Measurements from ENCODE around the gene RIPPLY1.
A peak's percentile ranks its signal among the peaks of the same experiment; 100 is the strongest.
"Not testable (repeated sequence)": the region's sequence is repeated elsewhere in the genome, so short reads cannot be mapped to it uniquely, and the experiment has no call there.

The RIPPLY1 gene

GRCh38 chrX:106906361-106906760 lies 3.2 kb upstream of the RIPPLY1 start:
- DNase-seq (no peak), ATAC-seq (no peak)

GRCh38 chrX:106905064-106905708 lies 2.0 kb upstream of the RIPPLY1 start:
- ATAC-seq = no peak
- no peak for DNase-seq

- ATAC-seq (no peak), DNase-seq (no peak)
Observed at GRCh38 chrX:106903856-106904528, 851 bp upstream of the RIPPLY1 start.

- ATAC-seq (no peak), DNase-seq (no peak)
Observed at GRCh38 chrX:106902684-106903083, 457 bp downstream of the RIPPLY1 start.

- ATAC-seq (no peak), DNase-seq (no peak)
Observed at GRCh38 chrX:106901781-106902219, 1.3 kb downstream of the RIPPLY1 start.

- DNase-seq (no peak), ATAC-seq (no peak)
Observed at GRCh38 chrX:106901341-106901740, 1.8 kb downstream of the RIPPLY1 start.

- DNase-seq = no peak
Observed at GRCh38 chrX:106899841-106900240, 3.3 kb downstream of the RIPPLY1 start.

GRCh38 chrX:106899276-106899675 lies 3.9 kb downstream of the RIPPLY1 start:
- ATAC-seq = no peak
- DNase-seq = no peak

More at GRCh38 chrX:106899841-106900240, 3.3 kb downstream of the RIPPLY1 start:
- ATAC-seq = no peak

GRCh38 chrX:106898462-106898861 lies 4.7 kb downstream of the RIPPLY1 start:
- DNase-seq (no peak), ATAC-seq (no peak)

GRCh38 chrX:106897259-106897658 lies 5.9 kb downstream of the RIPPLY1 start:
- no peak for DNase-seq
- no peak for ATAC-seq

GRCh38 chrX:106894978-106895452 lies 8.1 kb downstream of the RIPPLY1 start:
- DNase-seq (no peak), ATAC-seq (no peak)

- DNase-seq (peak; percentile 46), ATAC-seq (no peak)
Observed at GRCh38 chrX:106894392-106894909, 8.7 kb downstream of the RIPPLY1 start.

- DNase-seq = no peak
- ATAC-seq = no peak
Observed at GRCh38 chrX:106891762-106892460, 11.2 kb downstream of the RIPPLY1 start.

- ATAC-seq (no peak), DNase-seq (no peak)
Observed at GRCh38 chrX:106889468-106889867, 13.7 kb downstream of the RIPPLY1 start.

GRCh38 chrX:106875151-106875550 lies 28.0 kb downstream of the RIPPLY1 start:
- DNase-seq = no peak
- no peak for ATAC-seq

- ATAC-seq = no peak
Observed at GRCh38 chrX:106874075-106874474, 29.1 kb downstream of the RIPPLY1 start.

GRCh38 chrX:106872796-106873195 lies 30.3 kb downstream of the RIPPLY1 start:
- not testable (repeated sequence) for DNase-seq, ATAC-seq

More at GRCh38 chrX:106874075-106874474, 29.1 kb downstream of the RIPPLY1 start:
- no peak for DNase-seq

- ATAC-seq (no peak), DNase-seq (no peak)
Observed at GRCh38 chrX:106863697-106864096, 39.4 kb downstream of the RIPPLY1 start.

- DNase-seq (peak; percentile 9), ATAC-seq (no peak)
Observed at GRCh38 chrX:106862972-106863688, 40.0 kb downstream of the RIPPLY1 start.

Data from stimulated activated naive CD8-positive, alpha-beta T cell treated with anti-CD3 and anti-CD28 coated beads, Interleukin-15, Interleukin-2, amounts not matched to agents 100 U/mL and 50 U/mL, for 24 hours (primary cell).